ENCODE data around the gene ZFP3. TPM values are rescaled to one million over a fixed set of nuclear protein-coding genes. Genes with fewer than 3 reads are reported as not detected.

The ZFP3 gene
- polyA plus RNA-seq, 1 of the 3 experiments (the other 2 are of a cell fraction): 1.5 TPM

DNA sequence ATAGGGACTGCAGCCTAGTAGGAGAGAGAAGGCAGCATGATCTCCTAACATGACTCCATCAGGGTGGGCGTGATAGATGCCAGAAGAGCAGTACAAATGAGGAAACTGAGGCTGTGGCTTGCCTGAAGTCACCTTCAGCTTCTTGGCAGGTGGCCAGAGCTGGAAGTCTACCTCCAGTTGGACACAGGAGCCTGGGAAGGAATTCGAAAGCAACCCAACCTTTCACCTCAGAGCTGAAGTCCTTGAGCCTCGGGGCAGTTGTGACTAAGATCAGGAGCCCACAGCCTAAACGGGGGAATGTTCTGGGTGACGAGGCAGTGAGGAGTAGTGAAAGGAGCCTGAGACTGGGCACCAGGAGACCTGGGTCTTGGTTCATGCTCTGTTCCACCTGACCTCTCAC is 33.6 kb upstream of the ZFP3 start (continued):
- TF ChIP-seq FOSL2 (IDR thresholded peaks at IDR 0.05; ENCODE audit: borderline replicate concordance, low read depth) (no peak), EP300 (IDR thresholded peaks at IDR 0.05; ENCODE audit: borderline replicate concordance in 1 of 2, low read depth in 1 of 2, low read length in 1 of 2) (no peak), RXRA (IDR thresholded peaks at IDR 0.05; ENCODE audit: borderline replicate concordance, low read depth) (no peak), RCOR1 (IDR thresholded peaks at IDR 0.05; ENCODE audit: low read length) (no peak)

DNA sequence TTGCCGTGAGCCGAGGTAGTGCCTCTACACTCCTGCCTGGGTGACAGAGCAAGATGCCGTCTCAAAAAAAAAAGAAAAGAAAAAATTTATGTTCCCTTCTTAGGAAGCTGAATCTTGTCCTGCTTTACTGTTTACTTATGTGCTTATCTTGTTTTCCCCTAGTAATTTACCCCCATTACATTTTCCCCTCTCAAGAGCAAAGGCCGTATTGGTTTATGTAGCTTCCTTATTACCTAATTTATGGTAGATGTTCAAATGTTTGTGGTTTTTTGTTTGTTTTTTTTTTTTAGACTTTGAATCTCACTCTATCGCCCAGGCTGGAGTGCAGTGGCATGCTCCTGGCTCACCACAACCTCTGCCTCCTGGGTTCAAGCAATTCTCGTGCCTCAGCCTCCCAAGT is 32.8 kb upstream of the ZFP3 start:
- Histone ChIP-seq H3K9ac (no peak overlapping the region), H2AFZ (ENCODE audit: low read depth) (no peak overlapping the region), H3K36me3 (replicated peaks in 1 of 2; ENCODE audit: control insufficient read depth in 1 of 2, insufficient read depth in 2 of 2, low read length in 1 of 2) (no peaks in the 10 kb centered on the region), H3K4me3 (ENCODE audit: low read depth in 2 of 2, low read length in 1 of 2) (no peak overlapping the region), H3K9me2 (no peaks in the 10 kb centered on the region), H3K4me1 (ENCODE audit: control insufficient read depth in 1 of 2, insufficient read depth in 2 of 2, low read depth in 1 of 2, low read length in 1 of 2) (peaks cover 0 to 2% of the 10 kb centered on the region in 2 experiments; a peak in 1 of 4 replicates), H4K20me1 (ENCODE audit: insufficient read depth) (no peaks in the 10 kb centered on the region), H3K9me3 (no peaks in the 10 kb centered on the region), H3K27me3 (ENCODE audit: insufficient read depth) (no peaks in the 10 kb centered on the region), H3K4me2 (no peak overlapping the region), H3K79me2 (ENCODE audit: insufficient read depth) (no peaks in the 10 kb centered on the region), H3F3A (replicated peaks; ENCODE audit: insufficient read depth) (no peaks in the 10 kb centered on the region), H3K27ac (ENCODE audit: low read depth in 2 of 2, low read length in 1 of 2) (no peak overlapping the region)
- WGBS (ENCODE audit: low lambda C conversion rate): 79% methylated on average over 6 of the region's 6 CpGs
- DNase-seq: no peak
- TF ChIP-seq, protein P1, sequence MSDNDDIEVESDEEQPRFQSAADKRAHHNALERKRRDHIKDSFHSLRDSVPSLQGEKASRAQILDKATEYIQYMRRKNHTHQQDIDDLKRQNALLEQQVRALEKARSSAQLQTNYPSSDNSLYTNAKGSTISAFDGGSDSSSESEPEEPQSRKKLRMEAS (IDR thresholded peaks at IDR 0.05; ENCODE audit: low read depth): no peak
- TF ChIP-seq, protein P2, sequence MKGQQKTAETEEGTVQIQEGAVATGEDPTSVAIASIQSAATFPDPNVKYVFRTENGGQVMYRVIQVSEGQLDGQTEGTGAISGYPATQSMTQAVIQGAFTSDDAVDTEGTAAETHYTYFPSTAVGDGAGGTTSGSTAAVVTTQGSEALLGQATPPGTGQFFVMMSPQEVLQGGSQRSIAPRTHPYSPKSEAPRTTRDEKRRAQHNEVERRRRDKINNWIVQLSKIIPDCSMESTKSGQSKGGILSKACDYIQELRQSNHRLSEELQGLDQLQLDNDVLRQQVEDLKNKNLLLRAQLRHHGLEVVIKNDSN (IDR thresholded peaks at IDR 0.05; ENCODE audit: borderline replicate concordance, low read depth): no peak
- TF ChIP-seq ELF1 (IDR thresholded peaks at IDR 0.05) (no peak), REST (IDR thresholded peaks at IDR 0.05; ENCODE audit: low read depth, low read length) (no peak), POLR2AphosphoS5 (IDR thresholded peaks at IDR 0.05; ENCODE audit: low read depth, low read length) (no peak), CHD2 (IDR thresholded peaks at IDR 0.05; ENCODE audit: low read length, partially characterized antibody) (no peak), MXI1 (IDR thresholded peaks at IDR 0.05; ENCODE audit: low read depth, low read length) (no peak), TCF12 (IDR thresholded peaks at IDR 0.05) (no peak), TEAD4 (IDR thresholded peaks at IDR 0.05; ENCODE audit: borderline replicate concordance, insufficient read depth) (no peak), FOXM1 (IDR thresholded peaks at IDR 0.05; ENCODE audit: low read depth) (no peak), SMC3 (IDR thresholded peaks at IDR 0.05; ENCODE audit: low read depth, low read length) (no peak), MEF2A (IDR thresholded peaks at IDR 0.05; ENCODE audit: borderline replicate concordance, low read depth) (no peak), YY1 (IDR thresholded peaks at IDR 0.05; ENCODE audit: low read depth) (no peak), RCOR1 (IDR thresholded peaks at IDR 0.05; ENCODE audit: low read length) (no peak), FOXJ3 (CRISPR knock-in tag; IDR thresholded peaks at IDR 0.05) (no peak)
- TF ChIP-seq, protein P3, sequence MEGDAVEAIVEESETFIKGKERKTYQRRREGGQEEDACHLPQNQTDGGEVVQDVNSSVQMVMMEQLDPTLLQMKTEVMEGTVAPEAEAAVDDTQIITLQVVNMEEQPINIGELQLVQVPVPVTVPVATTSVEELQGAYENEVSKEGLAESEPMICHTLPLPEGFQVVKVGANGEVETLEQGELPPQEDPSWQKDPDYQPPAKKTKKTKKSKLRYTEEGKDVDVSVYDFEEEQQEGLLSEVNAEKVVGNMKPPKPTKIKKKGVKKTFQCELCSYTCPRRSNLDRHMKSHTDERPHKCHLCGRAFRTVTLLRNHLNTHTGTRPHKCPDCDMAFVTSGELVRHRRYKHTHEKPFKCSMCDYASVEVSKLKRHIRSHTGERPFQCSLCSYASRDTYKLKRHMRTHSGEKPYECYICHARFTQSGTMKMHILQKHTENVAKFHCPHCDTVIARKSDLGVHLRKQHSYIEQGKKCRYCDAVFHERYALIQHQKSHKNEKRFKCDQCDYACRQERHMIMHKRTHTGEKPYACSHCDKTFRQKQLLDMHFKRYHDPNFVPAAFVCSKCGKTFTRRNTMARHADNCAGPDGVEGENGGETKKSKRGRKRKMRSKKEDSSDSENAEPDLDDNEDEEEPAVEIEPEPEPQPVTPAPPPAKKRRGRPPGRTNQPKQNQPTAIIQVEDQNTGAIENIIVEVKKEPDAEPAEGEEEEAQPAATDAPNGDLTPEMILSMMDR (IDR thresholded peaks at IDR 0.05): no peak
- TF ChIP-seq, protein P4, sequence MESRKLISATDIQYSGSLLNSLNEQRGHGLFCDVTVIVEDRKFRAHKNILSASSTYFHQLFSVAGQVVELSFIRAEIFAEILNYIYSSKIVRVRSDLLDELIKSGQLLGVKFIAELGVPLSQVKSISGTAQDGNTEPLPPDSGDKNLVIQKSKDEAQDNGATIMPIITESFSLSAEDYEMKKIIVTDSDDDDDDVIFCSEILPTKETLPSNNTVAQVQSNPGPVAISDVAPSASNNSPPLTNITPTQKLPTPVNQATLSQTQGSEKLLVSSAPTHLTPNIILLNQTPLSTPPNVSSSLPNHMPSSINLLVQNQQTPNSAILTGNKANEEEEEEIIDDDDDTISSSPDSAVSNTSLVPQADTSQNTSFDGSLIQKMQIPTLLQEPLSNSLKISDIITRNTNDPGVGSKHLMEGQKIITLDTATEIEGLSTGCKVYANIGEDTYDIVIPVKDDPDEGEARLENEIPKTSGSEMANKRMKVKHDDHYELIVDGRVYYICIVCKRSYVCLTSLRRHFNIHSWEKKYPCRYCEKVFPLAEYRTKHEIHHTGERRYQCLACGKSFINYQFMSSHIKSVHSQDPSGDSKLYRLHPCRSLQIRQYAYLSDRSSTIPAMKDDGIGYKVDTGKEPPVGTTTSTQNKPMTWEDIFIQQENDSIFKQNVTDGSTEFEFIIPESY (IDR thresholded peaks at IDR 0.05; ENCODE audit: borderline replicate concordance, low read depth): no peak
- CTCF ChIA-PET: interaction anchor here (0.7 to 2.0 kb wide), 6 partner anchors 12 to 136 kb away, joined by 3 to 6 read pairs (median 4); no protein-coding TSS in a partner anchor
- POLR2A ChIA-PET: interaction anchor here (0.9 kb wide), 1 partner anchor 10 kb away, joined by 3 read pairs; no protein-coding TSS in a partner anchor
